Measurements from ENCODE around the gene DAPK3. TPM values are rescaled to one million over a fixed set of nuclear protein-coding genes. Genes with fewer than 3 reads are reported as not detected.

The DAPK3 gene
- total RNA-seq, 2 experiments from 2014 or later = 32.4 to 33.3 TPM

Small RNA genes within 50 kb of the gene (microRNA-seq; reads per million reads assigned to microRNA genes)
- gene MIR637 (ENCODE audit: borderline microRNAs expressed, borderline number of aligned reads, borderline replicate concordance) = not detected

Other genes with a start within 250 kb of the DAPK3 start
- 10 to 100 TPM; 38.2 to 41.8 TPM for gene APBA3, start 209.4 kb downstream of the DAPK3 start, total RNA-seq
- 10 to 100 TPM; 63.2 to 65.2 TPM for gene MRPL54, start 208.4 kb downstream of the DAPK3 start, total RNA-seq
- not detected for gene RAX2, start 198.9 kb downstream of the DAPK3 start, total RNA-seq
- gene MATK, start 184.7 kb downstream of the DAPK3 start, total RNA-seq = 10 to 100 TPM; 24.4 to 25.2 TPM
- gene ZFR2, start 102.1 kb downstream of the DAPK3 start, total RNA-seq = under 1 TPM; 0.33 to 0.58 TPM
- gene ATCAY, start 90.4 kb downstream of the DAPK3 start, total RNA-seq = not detected
- not detected for gene NMRK2, start 38.0 kb downstream of the DAPK3 start, total RNA-seq
- gene EEF2, start 14.4 kb upstream of the DAPK3 start, total RNA-seq = 1,000 to 10,000 TPM; 3,113 to 3,225 TPM
- 10 to 100 TPM; 22.5 to 24.4 TPM for gene PIAS4, start 36.6 kb upstream of the DAPK3 start, total RNA-seq
- 10 to 100 TPM; 31.0 to 32.5 TPM for gene ZBTB7A, start 95.8 kb upstream of the DAPK3 start, total RNA-seq
- 100 to 1,000 TPM; 128 to 129 TPM for gene MAP2K2, start 153.0 kb upstream of the DAPK3 start, total RNA-seq
- gene CREB3L3, start 182.5 kb upstream of the DAPK3 start, total RNA-seq = not detected
- gene SIRT6, start 211.5 kb upstream of the DAPK3 start, total RNA-seq = 10 to 100 TPM; 28.0 to 29.7 TPM
- 1 to 10 TPM; 1.7 to 1.8 TPM for gene ANKRD24, start 211.6 kb upstream of the DAPK3 start, total RNA-seq